Neutrophil (primary cell): ENCODE measurements around the gene R3HDM4.
"Not testable (repeated sequence)": the region's sequence is repeated elsewhere in the genome, so short reads cannot be mapped to it uniquely, and the experiment has no call there.

Experiments used
- H3K27ac ChIP-seq: fragments of 200-600 bp; sonication (generic); 2 replicates; pipeline ENCODE4 v1.5.1; 2016; ENCODE audit warnings: mild to moderate bottlenecking, moderate library complexity
- H3K27me3 ChIP-seq: fragments of 200-600 bp; sonication (generic); 2 replicates; pipeline ENCODE4 v1.6.0; 2016; ENCODE audit warnings: mild to moderate bottlenecking
- H3K36me3 ChIP-seq: fragments of 200-600 bp; sonication (generic); 2 replicates; pipeline ENCODE4 v1.5.1; 2017
- H3K4me1 ChIP-seq, 2 experiments: fragments of 200-600 bp in 1 of 2; sonication (generic) in 1 of 2; 1 replicate in 1 of 2; 2 replicates in 1 of 2; pipeline versions ENCODE4 v1.5.1 to v1.6.1; 2013 to 2016; ENCODE audit warnings: low read depth in 1 of 2, low read length in 1 of 2, mild to moderate bottlenecking in 1 of 2, moderate library complexity in 1 of 2; ENCODE audit not compliant: control insufficient read depth in 1 of 2, insufficient read depth in 1 of 2
- H3K4me3 ChIP-seq, 2 experiments: fragments of 200-600 bp in 1 of 2; sonication (generic) in 1 of 2; 1 replicate in 1 of 2; 2 replicates in 1 of 2; pipeline ENCODE4 v1.5.1; 2013 to 2016; ENCODE audit warnings: low read depth in 1 of 2, low read length in 1 of 2, mild to moderate bottlenecking in 1 of 2, moderate library complexity in 1 of 2
- H3K9me3 ChIP-seq: fragments of 200-600 bp; sonication (generic); 2 replicates; pipeline ENCODE4 v1.5.1; 2016
- TF ChIP-seq, protein P1 (sequence below): fragments of 200-600 bp; sonication (generic); IDR thresholded peaks from 2 replicates; pipeline ENCODE4 v1.5.1; 2016; ENCODE audit warnings: antibody characterized with exemption

Gene R3HDM4

DNA sequence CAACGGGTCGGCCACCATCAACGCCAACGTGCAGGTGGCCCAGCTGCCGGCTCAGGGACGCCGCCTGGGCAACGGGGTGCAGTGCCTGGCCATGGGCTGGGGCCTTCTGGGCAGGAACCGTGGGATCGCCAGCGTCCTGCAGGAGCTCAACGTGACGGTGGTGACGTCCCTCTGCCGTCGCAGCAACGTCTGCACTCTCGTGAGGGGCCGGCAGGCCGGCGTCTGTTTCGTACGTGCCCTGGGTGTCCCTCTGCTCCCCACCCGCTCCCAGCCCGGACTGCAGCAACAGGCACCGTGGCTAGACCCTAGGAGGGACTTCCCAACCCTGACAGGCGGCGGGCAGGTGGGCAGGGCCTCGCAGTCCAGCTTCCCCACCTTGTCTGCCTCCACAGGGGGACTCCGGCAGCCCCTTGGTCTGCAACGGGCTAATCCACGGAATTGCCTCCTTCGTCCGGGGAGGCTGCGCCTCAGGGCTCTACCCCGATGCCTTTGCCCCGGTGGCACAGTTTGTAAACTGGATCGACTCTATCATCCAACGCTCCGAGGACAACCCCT is 57.4 kb downstream of the R3HDM4 start:
- Histone ChIP-seq H3K4me3 (no peak overlapping the region), H3K27ac (no peak overlapping the region), H3K36me3 (no peaks in the 10 kb centered on the region), H3K9me3 (no peaks in the 10 kb centered on the region), H3K27me3 (peaks cover 52% of the 10 kb centered on the region), H3K4me1 (peaks cover 51 to 60% of the 10 kb centered on the region in 2 experiments)
- TF ChIP-seq, protein P1, sequence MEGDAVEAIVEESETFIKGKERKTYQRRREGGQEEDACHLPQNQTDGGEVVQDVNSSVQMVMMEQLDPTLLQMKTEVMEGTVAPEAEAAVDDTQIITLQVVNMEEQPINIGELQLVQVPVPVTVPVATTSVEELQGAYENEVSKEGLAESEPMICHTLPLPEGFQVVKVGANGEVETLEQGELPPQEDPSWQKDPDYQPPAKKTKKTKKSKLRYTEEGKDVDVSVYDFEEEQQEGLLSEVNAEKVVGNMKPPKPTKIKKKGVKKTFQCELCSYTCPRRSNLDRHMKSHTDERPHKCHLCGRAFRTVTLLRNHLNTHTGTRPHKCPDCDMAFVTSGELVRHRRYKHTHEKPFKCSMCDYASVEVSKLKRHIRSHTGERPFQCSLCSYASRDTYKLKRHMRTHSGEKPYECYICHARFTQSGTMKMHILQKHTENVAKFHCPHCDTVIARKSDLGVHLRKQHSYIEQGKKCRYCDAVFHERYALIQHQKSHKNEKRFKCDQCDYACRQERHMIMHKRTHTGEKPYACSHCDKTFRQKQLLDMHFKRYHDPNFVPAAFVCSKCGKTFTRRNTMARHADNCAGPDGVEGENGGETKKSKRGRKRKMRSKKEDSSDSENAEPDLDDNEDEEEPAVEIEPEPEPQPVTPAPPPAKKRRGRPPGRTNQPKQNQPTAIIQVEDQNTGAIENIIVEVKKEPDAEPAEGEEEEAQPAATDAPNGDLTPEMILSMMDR = no peak

DNA sequence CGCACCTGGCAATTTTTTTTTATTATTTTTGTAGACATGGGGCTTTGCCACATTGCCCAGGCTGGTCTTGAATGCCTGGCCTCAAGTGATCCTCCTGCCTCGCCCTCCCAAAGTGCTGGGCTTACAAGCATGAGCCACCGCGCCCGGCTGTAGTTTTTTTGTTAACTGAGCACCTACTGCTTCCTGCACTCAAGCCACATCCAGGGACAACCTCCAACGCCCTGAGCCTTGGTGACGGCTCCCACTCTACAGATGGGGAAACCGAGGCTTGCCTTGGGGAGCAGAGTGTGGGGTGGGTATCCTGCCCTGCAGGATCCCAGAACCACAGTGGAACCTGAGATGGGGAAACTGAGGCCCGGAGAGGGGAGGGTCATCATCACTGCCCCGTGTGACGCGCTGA is 57.9 kb downstream of the R3HDM4 start:
- Histone ChIP-seq H3K4me3 (no peak overlapping the region), H3K27me3 (peaks cover 52% of the 10 kb centered on the region), H3K4me1 (peaks cover 49 to 63% of the 10 kb centered on the region in 2 experiments), H3K27ac (no peak overlapping the region), H3K9me3 (no peaks in the 10 kb centered on the region), H3K36me3 (no peaks in the 10 kb centered on the region)
- TF ChIP-seq, protein P1 = no peak

DNA sequence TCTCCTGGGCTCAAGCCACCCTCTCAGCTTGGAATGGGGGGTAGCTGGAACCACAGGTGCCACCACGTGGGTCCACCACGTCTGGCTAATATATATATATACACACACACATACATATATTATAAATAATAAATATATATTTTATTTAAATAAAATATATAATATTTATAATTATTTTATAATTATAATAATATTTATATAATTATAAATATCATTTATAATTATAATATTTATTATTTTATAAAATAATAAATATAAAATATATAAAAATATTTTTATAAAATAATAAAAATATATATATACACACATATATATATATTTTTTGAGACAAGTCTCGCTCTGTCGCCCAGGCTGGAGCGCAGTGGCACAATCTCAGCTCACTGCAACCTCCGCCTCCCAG is 58.5 kb downstream of the R3HDM4 start:
- peaks cover 43 to 57% of the 10 kb centered on the region in 2 experiments for H3K4me1 ChIP-seq
- TF ChIP-seq, protein P1 = no peak
- H3K36me3 ChIP-seq = no peaks in the 10 kb centered on the region
- no peak overlapping the region for H3K27ac ChIP-seq
- H3K9me3 ChIP-seq = no peaks in the 10 kb centered on the region
- H3K4me3 ChIP-seq = no peak overlapping the region
- H3K27me3 ChIP-seq = peaks cover 46% of the 10 kb centered on the region

DNA sequence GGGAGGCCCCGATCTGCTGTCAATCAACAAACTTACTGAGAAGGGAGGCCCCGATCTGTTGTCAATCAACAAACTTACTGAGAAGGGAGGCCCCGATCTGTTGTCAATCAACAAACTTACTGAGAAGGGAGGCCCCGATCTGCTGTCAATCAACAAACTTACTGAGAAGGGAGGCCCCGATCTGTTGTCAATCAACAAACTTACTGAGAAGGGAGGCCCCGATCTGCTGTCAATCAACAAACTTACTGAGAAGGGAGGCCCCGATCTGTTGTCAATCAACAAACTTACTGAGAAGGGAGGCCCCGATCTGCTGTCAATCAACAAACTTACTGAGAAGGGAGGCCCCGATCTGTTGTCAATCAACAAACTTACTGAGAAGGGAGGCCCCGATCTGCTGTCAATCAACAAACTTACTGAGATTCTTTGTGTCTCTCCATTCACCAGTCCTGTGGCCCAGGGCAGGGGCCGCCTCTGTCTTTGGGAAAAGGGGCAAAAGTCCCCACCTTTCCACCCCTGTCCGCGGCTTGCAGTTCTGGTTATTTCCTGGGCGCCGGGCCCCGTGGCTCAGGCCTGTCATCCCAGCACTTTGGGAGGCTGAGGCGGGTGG is 59.3 kb downstream of the R3HDM4 start:
- H3K9me3 ChIP-seq, H3K4me3 ChIP-seq, H3K36me3 ChIP-seq, H3K27ac ChIP-seq: not testable (repeated sequence)
- peaks cover 36 to 49% of the 10 kb centered on the region in 2 experiments for H3K4me1 ChIP-seq
- peaks cover 48% of the 10 kb centered on the region for H3K27me3 ChIP-seq

DNA sequence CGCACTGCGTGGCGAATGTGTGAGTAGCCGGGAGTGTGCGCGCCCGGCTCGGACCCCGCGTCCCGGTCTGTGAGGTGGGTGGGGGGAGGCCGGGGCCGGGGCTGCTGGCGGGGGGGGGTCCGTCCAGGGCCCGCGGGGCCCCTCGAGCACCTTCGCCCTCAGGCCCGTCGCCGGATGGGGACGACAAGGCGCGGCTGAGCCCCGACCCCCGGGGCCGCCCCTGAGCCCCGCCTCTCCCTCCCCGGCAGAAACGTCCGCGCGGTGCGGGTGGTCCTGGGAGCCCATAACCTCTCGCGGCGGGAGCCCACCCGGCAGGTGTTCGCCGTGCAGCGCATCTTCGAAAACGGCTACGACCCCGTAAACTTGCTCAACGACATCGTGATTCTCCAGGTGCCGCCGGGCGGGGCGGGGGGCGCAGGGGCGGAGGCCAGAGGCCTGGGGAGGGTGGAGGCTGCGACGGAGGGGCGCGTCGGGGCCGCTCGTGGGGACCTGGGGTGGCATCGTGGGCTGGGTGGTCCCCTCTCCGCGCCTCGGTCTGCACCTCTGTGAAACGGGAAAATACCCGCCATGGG is 59.9 kb downstream of the R3HDM4 start:
- Histone ChIP-seq H3K27me3 (peaks cover 54% of the 10 kb centered on the region), H3K27ac (no peak overlapping the region), H3K9me3 (no peaks in the 10 kb centered on the region), H3K4me3 (peak overlapping the region in 1 of 2 experiments; percentile 54), H3K4me1 (peaks cover 41 to 46% of the 10 kb centered on the region in 2 experiments), H3K36me3 (no peaks in the 10 kb centered on the region)
- TF ChIP-seq, protein P1 = no peak
